ENCODE results near the gene SKOR1. TPM values are rescaled to one million over a fixed set of nuclear protein-coding genes. Genes with fewer than 3 reads are reported as not detected.

The SKOR1 gene, protein sequence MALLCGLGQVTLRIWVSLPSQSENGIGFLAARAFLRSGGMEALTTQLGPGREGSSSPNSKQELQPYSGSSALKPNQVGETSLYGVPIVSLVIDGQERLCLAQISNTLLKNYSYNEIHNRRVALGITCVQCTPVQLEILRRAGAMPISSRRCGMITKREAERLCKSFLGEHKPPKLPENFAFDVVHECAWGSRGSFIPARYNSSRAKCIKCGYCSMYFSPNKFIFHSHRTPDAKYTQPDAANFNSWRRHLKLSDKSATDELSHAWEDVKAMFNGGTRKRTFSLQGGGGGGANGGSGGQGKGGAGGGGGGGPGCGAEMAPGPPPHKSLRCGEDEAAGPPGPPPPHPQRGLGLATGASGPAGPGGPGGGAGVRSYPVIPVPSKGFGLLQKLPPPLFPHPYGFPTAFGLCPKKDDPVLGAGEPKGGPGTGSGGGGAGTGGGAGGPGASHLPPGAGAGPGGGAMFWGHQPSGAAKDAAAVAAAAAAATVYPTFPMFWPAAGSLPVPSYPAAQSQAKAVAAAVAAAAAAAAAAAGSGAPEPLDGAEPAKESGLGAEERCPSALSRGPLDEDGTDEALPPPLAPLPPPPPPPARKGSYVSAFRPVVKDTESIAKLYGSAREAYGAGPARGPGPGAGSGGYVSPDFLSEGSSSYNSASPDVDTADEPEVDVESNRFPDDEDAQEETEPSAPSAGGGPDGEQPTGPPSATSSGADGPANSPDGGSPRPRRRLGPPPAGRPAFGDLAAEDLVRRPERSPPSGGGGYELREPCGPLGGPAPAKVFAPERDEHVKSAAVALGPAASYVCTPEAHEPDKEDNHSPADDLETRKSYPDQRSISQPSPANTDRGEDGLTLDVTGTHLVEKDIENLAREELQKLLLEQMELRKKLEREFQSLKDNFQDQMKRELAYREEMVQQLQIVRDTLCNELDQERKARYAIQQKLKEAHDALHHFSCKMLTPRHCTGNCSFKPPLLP
- under 1 TPM; under 0.01 to 0.34 TPM for total RNA-seq

DNA sequence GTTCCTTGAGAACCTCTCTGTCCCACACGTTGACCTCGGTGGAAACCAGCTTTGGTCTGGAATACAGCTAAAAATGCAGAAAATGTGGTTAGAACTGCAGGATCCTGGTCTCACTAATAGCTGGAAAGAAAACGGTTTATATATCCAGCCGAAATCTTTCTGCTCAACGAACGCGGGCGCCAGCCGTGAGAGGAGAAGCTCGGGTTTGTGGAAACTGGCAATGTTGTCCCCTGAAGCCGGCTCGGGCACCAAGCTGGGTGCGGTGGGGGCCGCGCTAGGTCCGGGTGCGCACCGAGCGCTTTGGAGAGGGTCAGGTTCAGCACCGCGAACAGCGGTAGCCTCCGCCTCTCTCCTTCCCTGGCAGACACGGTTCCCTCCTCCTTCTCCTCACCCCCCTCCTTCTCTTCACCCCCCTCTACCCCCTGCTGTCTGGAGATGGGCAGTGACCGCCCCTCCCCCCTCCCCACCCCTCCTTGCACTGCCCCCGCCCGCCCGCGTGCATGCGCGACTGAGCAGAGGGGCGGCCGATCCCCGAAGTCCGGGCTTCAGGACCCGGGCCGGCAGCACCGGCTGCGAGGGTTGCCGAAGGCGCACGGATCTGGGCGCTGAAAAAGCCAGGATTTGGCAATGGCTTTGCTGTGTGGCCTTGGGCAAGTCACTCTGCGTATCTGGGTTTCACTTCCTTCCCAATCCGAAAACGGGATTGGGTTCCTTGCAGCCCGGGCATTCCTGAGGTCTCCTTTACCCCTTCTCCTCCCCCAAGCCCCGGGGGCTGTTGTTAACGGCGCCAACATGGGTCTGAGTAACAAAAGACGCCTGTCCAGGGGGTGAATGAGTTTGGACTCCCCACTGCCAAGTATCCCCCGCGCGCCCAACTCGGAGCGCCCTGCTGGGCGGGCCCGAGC lies at the start of gene SKOR1:
SKOR1 (plus strand) TSS at position 534 of the 905 bp plus-strand sequence; CDS start at position 628, 94 bp downstream.

GRCh38 chr15:67839929-67840748 lies 14.8 kb downstream of the SKOR1 start, which contains the start of gene RNU6-1:
Gene RNU6-1, minus strand, starts transcription at chr15:67840045.

Small RNA genes lying within 50 kb of the gene (small RNA-seq; reads per million reads assigned to genes)
- 6.3 to 18.4 reads per million in 2 donors for gene RNU6-1

Other genes with a start within 250 kb of the SKOR1 start
- not detected for gene RNU6-1, start 14.5 kb downstream of the SKOR1 start, total RNA-seq
- 10 to 100 TPM; 32.3 to 33.6 TPM for gene PIAS1, start 228.8 kb downstream of the SKOR1 start, total RNA-seq